Mucosa of gallbladder (tissue), 1 donor: ENCODE measurements around the gene PLIN5. TPM values are rescaled to one million over a fixed set of nuclear protein-coding genes. Genes with fewer than 3 reads are reported as not detected.

Experiments
- DNase-seq: peaks from one replicate; pipeline ENCODE4 v3.0.0-alpha.2; 2020; ENCODE audit warnings: low spot score
- total RNA-seq: library from RNA; stranded (reverse); gene quantifications from one replicate; pipeline ENCODE4 v1.2.1, GENCODE V29; 2021
- donor health status: DM: no; HTN: no; CAD: no.

Gene PLIN5
- total RNA-seq, 1 donor from 2014 or later, result 13.6 TPM

DNA sequence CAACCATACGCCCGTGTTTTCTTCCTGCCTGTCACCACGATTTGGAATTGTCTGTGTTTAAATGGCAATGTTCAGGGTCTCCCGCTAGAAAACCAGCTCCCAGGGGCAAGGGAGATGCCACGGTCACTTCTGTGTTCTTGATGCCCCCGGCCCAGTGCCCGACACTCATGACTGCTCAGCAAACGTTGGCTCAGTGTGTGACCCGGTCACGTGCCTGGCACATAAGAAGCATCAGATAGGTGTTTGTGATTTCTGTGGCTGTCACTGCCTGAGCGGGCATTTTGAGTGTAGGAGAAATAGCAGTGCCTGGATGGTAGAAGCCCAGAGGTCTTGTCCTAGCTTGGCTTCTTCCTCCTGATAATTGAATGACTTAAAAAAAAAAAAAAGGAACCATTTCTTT lies 47.5 kb downstream of the PLIN5 start:
- no peak for DNase-seq

DNA sequence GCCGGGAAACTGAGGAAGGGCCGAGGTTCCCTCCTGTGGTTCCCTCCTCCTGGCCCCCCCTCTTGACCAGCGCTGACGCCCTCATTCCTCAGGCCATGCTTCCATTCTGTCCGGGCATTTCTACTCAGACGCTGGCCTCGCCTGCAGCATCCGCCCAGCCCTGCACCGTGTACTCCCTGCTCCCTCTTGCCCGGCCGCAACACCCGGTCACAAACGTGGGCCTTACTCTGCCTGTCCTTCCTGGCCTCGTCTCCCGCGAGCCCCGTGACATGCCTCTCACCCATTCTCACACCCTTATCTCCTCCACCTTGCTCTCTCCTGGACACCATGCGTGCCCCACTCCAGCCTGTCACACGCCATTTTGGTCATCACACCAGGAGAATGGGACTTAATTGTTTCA lies 51.6 kb downstream of the PLIN5 start:
- no peak for DNase-seq

DNA sequence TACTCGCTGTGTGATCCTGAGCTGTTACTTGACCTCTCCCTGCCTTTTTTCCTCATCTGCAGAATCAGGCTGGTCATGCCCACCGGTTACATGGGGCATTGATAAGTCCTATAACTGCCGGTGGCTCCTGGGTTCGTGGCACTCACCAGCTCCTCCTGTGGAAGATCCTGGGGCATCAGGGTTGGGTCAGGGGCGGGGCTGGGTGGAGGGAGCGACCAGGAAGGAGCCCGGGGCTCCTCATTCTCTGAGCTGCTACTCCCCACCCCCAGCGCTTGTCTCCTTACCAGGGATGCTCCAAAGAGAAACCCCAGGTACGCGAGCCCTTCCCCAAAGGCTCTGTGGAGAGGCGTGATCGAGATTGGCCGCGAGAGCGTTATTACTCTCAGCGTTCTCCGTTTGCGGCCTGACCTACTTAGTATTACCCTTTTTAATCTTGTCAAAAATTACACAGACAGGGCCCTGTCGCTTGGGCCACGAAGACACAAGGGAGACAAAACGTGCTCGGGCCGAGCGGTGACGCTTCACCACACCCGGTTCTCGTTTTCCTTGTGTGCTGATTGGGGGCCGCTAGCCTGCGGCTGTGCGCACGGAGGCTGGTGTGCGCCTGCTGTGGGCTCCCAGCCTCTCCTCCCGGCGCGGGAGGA lies 52.2 kb downstream of the PLIN5 start:
- no peak for DNase-seq

DNA sequence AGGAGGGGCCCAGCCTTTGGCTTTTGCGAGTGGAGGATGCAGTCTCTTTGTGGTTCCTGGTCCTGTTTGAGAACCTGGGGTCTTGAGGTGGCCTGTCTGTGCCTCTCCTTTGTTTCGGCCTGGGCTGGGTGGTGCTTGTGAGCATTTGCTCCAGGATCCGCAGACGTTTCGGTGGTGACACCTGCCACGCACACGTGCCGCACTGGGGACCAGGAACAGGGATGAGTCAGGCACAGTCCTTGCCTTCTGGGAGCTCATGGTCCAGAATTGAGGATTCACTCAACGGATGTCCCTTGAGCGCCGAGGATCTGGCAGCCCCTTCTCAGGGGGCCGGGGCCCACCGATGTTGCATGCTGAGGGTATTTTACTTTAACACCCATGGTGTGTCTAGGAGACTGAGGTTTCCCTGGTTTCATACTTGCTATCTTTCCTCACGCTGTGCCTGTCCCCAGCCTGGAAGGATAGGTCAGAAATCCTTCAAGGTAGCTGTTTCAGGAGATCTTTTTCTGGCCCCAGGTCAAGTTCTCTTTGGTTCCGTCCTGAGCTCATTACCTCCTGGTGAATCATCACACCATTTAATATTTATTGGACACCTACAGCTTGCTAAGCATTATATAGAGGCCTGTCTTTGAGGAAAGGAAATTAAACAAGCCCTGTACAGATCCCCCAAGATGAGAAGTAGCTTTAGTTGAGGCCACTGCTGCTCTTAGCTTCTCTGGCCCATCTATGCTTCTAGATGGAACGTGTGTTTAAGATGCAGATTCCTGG lies 57.8 kb downstream of the PLIN5 start:
- no peak for DNase-seq

DNA sequence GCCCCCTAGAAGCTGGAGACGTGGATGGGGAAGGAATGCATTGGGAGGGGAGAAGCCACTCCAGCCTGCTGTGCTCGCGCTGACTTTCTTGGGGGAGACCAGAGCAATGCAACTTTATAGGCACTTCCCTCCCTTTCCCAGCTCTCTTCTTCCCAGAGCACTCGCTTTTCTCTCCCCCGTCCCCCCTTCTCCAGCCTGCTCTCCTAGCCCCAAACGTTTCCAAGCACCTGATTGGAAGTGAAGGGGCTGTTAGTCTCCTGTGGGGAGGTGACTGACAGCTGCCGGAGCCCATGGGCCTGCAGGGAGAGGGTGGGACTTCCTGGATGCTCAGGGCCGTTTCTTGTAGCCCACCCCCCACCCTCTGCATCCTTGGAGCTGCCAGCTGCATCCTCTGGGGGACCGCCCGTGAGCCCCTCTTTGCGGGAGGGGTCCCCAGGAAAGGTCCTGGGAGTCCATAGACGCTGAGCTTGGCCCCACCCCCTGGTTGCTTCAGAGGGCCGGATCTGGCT lies 60.5 kb downstream of the PLIN5 start:
- DNase-seq, result no peak

DNA sequence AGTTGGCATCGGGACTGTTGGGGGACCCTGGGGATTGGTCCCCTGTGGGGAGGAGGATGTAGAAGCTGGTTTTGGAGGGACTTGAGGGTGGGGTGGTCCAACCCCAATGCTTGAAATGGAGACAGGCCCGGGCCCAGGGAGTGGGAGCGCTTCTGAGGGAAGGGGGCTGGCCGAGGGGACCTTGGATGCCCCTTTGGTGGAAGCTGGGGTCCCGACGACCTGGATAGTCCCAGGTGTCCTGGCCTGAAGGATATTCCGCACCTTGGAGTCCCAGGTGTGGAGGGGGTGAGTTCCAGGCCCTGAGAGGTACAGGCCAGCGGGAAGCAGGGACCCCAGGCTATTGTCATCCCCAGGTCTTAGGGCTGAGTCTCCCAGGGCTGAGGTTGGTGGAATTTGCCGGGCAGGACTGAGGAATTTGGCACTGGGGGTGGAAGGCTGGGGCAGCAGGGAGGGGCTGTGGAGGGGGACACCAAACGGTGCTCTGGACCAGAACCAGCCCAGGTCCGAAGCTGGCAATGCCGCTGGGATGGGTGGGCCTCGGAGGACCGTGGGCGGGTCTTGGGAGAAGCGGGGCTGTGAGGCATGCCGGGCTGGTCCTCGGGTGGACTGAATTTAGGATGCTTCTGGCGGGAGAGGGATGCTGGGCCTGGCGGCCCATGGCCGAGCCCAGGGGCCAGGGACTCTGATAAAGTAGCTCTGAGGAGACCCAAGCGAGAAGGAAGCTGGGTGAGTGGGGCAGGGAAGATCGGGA lies 61.1 kb downstream of the PLIN5 start:
- DNase-seq, result no peak

DNA sequence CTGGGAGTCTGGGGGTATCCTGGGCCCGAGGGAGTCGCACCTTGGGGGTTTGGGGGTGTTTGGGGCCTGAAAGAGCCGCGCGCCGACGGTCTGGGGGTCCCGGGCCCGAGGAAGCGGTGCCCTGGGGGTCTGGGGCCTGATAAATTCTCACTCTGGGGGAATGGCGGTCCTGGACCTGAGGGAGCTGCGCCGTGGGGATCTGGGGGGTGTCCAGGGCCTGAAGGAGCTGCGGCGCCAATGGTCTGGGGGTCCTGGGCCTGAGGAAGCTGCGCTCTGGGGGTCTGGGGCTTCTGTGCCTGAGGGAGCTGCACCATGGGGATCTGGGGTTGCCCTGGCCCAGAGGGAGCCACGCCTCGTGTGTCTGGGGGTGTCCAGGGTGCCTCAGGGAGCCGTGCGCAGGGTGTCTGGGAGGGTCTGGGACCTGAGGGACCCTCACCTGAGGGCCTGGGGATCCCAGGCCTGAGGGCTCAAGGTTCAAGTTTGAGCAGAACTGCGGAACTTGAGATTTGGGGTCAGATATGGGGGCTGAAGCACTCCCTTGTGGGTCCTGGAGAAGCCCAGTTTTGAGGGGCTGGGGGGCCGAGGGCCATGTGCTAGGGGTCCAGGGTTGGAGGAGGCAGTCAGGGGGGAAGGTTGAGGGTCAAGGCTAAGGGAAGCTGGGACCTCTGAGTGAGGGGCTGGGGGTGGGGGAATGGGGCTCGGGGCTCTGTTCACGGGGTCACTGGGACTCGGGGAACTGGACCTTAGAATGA lies 61.8 kb downstream of the PLIN5 start:
- DNase-seq, result no peak

Other genes starting within 250 kb of the PLIN5 start
- 0.98 TPM for gene TMIGD2, start 232.8 kb downstream of the PLIN5 start, total RNA-seq
- gene FSD1, start 230.6 kb downstream of the PLIN5 start, total RNA-seq, result 1.3 TPM
- 37.8 TPM for gene STAP2, start 196.4 kb downstream of the PLIN5 start, total RNA-seq
- gene MPND, start 191.7 kb downstream of the PLIN5 start, total RNA-seq, result 26.1 TPM
- 56.9 TPM for gene SH3GL1, start 134.7 kb downstream of the PLIN5 start, total RNA-seq
- 8.3 TPM for gene CHAF1A, start 132.6 kb downstream of the PLIN5 start, total RNA-seq
- gene UBXN6, start 77.4 kb downstream of the PLIN5 start, total RNA-seq, result 134 TPM
- gene HDGFL2, start 62.9 kb downstream of the PLIN5 start, total RNA-seq, result 54.4 TPM
- 36.4 TPM for gene PLIN4, start 16.7 kb downstream of the PLIN5 start, total RNA-seq
- gene LRG1, start 4.8 kb upstream of the PLIN5 start, total RNA-seq, result 16.2 TPM
- gene SEMA6B, start 24.5 kb upstream of the PLIN5 start, total RNA-seq, result 5.0 TPM
- gene TNFAIP8L1, start 104.3 kb upstream of the PLIN5 start, total RNA-seq, result 7.3 TPM
- gene MYDGF, start 135.1 kb upstream of the PLIN5 start, total RNA-seq, result 77.4 TPM
- gene DPP9, start 188.6 kb upstream of the PLIN5 start, total RNA-seq, result 62.8 TPM